CD4-positive, alpha-beta T cell treated with Interleukin-21 for 1 hour (primary cell): ENCODE results near the gene ANXA11.
A peak's percentile ranks its signal among the peaks of the same experiment; 100 is the strongest.

ENCODE experiments used
- DNase-seq: peaks from one replicate; pipeline ENCODE4 v3.0.0-alpha.2; 2020

Gene ANXA11

DNA sequence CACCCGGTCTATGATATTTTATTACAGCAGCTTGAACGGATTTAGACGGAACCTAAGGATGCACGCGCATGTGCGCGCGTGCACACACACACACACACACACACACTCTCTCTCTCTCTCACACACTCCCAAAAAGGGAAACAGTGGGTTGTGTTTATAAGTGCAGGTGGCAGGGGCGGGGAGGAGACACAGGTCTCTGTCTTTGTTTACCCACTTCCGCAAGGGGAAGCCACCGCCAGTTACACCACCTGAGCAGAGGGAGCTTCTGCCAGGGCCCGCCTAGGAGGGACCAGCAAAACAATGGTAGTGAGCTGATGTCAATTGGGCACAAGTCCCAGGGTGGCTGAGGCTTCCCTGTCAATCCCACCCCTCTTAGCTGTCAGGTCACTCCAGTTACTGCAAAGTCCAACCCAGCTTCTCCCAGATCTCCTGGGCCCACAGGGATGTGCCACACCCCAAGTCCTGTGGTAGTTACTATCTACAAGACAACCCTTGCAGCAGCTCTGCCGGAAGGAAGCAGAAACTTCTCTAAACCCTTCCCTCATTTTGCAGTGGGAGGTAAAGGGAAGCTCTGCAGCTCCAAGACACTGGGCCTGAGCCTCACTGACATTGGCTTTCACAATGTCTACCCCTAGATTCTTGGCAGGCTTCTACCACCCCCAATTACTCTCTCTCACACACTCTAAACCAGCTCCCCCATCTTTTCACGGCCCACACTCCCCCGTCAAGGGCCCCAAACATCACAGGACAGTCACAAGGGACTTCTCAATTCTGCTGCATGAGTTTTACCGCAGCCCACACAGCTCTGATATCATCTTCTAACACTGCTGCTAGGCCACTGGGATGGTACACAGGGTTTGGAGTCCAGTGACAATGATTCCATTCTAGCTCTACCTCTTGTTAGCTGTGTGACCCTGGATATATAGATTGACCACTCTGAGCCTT, 17.6 kb downstream of the ANXA11 start:
- DNase-seq, result peak; percentile 92

DNA sequence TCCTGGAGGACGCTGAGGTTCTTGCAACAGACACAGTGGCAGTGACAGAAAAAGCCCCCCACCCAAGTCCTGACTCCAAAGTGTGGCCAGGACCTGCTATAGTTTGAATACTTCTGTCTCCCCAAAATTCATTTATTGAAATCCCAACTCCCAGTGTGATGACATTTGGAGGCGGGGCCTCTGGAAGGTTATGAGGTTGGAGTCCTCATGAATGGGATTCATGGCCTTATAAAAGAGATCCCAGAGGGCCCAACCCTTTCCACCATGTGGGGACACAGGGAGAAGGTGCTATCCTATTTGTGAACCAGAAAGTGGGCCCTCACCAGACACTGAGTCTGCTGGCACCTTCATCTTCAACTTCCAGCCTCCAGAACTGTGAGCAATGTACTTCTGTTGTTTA, 18.3 kb downstream of the ANXA11 start:
- DNase-seq, result no peak

DNA sequence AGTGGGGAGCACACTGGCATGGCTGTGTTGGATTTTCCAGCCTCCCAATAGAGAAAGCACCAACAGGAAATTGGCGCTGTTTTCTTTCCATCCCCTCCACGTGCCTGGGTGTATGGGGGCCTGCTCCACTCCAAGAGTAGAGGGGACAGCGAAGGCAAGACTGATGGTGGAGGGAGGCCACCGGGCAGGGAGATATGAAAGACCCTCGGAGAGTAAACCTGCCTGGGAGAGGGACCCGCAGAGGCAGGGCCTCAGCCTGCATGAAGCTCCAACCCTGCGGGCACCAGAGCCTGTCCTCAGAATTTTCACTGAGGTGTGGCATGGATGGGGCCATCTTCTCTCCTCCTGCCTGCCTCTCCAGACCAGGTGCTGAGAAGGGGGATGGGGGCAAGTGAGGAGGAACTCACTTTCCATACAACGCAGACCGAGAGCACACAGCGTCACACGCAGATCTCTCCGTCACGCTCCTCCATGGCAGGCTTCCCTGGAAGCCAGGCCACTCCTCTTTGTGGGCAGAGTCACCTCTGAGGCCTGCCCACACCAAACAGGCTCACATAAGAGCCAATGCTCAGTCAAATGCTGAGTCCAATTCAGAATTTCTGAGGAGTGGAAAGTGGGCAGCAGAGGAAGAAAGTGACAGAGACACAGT, 18.8 kb downstream of the ANXA11 start:
- no peak for DNase-seq

DNA sequence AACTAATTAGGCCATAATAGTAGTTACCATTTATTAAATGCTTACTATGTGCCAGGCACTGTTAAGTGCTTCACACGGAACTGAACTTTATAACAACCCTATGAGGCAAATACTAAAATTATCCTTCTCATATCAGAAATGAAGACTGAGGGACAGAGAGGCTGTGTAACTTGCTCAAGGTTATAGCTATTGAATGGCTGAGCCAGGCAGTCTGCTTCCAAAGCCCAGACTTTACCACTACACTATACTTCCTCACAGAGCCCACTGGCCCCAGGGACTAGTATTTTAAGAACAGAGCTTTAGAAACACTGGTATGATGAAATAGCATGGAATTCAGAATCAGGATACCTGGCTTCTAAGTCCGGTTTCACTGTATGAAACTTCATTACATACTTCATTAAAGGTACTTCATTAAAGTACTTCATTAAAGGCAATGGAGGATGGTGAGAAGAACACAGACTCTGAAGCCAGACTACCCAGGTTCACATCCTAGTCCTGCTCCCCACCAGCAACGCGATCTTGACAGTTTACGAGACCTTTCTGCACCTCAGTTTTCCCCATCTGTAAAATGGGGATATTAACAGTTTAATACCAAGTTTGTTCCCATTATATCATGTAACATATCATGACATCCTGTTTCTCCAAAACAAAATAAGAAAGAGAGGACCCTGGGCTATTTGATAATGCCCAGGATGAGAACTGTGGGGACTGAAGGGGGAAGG, 19.6 kb downstream of the ANXA11 start:
- DNase-seq, result no peak

DNA sequence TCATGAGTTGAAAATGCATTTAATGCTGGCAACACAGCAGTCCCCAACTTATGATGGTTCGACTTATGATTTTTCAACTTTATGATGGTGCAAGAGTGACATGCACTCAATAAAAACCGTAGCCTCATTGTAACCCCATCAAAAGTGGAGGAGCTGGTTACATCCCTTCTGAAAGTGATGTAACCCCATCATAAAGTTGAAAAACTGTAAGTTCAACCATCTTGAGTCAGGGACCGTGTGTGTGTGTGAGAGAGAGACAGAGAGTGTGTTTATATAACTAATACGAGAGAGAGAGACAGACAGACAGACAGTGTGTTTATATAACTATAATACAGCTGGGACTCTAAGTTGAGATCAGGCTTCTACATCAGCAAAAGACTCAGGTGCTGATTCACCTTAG, 21.0 kb downstream of the ANXA11 start:
- DNase-seq, result no peak

DNA sequence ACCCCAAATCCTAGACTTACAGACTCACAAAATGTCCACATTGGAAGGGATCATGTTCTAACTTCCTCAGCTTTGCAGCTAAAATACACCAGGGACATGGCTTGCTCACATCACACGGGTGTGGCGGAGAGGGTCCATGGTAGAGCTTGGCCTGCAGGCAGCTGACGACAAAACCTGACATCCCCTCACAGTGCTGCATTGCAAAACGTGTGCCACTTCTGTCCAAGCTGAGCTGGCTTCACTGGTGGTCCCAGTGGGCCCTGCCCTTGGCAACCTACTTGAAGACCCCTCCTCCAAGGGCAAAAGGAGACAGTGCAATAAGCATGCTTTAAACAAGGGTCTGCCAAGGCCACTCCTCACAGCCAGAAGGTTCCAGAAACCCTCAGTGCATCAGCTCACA, 21.9 kb downstream of the ANXA11 start:
- no peak for DNase-seq

DNA sequence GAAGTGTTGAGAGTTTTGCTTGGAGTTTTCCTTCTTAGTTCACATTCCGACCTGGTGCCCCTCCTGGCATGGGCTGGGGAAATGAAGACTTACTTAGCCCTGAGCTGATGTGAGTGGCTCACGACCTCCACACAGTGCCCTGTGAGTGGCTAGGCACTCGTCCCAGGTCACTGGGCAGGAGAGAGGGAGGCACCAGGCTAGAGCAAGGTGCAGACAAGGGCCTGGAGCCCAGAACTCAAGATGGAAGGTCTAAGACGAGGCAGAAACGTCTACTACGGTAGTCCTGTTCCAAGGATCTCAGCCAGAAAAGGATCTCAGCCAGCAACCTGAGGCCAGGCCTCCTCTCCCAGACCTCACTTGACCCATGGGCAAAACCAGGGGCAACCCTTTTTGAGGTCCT, 22.4 kb downstream of the ANXA11 start:
- DNase-seq, result no peak

DNA sequence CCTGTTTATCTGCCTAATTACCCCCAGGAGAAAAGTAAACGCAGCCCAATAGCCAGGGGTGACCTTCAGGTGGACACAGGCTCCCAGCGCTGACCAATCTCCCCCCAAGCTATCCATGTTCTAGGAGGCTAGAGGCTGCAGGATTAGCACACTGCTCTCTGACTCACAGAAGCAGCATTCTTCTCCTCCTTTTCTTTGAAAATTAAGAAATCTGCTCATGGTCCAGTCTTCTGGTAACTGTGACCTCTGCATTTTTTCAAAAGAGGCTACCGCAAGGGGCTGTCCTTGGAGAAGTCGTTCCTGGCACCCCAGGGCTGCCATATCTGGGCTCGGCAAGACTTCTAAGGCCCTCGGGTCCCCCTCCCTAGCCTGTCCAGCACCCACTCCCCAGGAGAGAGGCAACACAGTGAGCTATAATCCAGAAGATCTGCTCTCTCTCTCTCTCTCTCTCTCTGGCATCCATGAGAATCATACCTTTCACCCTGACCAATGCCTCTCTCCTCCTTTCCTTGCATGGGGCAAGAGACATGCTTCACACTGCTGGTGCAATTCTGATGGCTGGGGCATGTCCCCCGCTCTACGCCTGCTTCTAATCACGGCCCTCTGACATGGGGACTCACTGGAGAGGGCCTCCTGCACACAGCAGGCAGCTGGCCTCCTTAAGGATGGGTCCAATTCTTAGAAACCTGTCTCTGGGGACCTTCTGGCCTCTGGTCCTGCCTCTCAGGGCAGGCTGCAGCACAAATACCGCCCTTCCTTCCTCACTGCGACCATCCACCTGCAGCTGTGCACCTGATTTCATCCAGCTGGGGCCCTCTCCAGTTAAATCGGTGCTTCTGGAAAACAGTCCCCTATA, 27.3 kb downstream of the ANXA11 start:
- DNase-seq, result no peak

DNA sequence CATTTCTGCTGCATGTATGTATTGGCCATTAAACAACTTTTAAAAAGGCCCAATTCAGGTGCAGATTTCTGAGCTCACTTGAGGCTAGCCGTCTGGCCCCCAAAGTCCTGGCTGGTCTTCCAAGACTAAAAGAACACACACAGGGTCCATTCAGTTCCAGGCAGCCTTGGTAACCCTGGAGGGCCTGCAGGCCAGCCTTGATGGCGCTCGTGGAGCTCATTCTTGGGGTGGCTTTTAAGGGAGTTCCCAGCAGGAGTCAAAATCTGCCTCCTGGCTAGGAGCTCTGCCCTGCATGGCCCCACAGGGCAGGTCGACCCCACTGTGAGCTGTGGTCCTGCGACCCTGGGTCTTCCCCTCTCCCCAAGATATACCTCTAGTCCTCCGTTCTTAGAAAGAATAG, 28.8 kb downstream of the ANXA11 start:
- DNase-seq, result no peak

DNA sequence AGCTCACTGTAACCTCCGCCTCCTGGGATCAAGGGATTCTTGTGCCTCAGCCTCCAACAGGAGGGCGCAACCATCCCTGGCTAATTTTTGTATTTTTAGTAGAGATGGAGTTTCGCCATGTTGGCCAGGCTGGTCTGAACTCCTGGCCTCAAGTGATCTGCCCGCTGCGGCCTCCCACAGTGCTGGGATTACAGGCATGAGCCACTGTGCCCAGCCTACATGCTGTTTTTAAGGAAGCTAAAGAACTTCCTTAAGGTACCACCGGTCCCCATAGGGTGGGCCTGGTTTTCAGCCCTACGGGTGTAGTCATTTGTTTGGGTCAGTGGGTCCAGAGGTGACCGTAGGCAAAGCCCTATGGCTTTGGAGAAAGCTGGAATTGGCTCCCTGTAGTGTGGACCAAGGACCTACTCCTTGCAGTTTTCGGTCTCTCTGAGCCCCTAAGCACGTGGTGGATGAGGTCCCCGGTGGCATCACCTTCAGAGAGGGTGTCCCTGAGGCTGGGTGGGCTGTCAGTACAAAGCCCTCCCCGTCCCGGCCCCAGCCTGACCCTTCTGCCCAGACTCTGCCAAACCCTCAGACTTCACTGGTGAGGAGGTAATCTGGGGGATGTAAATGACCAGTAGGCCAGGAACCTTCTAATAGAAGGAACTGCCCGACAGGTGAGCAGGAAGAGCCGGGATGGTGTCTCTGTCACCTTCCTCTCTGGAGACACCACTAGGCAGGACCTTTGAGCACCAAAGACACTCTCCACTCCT, 30.5 kb downstream of the ANXA11 start:
- DNase-seq, result no peak

DNA sequence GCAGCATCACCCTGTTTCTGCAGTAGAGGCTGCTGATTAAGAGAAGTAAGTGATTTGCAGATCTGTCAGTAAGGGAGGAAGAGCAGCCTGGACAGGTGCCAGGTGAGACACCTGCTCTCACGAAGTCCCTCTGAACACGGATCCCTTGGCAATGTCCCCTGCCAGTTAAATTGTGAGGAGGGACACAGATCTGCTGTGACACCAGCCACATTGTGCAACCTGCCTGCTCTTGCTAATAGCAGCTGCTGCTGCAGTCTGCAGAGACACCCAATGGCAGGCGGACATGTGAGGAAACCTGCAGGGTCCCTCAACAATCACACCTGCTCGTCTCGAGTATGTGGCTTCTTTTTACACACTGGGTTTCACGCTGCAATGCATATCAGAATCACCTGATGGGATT, 31.9 kb downstream of the ANXA11 start:
- DNase-seq, result no peak

DNA sequence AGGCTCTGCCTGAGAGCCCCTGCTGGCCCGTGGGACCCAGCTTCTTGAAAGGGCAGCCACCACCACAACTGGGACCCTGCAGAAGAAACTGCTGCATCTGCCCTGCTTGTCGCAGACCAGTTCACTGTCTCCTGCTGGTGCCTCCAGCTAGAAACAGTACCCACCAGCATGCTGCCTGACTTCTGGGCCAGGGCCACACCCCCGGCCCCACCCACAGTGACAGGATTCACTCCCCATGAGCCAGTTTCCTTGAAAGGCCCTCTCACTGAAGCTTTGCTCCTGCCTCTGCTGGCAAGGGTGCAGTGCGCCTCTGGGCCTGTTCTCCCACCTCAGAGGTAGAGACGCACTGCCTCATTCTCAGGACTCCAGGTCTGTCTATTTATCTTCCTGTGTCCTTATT, 32.4 kb downstream of the ANXA11 start:
- no peak for DNase-seq

DNA sequence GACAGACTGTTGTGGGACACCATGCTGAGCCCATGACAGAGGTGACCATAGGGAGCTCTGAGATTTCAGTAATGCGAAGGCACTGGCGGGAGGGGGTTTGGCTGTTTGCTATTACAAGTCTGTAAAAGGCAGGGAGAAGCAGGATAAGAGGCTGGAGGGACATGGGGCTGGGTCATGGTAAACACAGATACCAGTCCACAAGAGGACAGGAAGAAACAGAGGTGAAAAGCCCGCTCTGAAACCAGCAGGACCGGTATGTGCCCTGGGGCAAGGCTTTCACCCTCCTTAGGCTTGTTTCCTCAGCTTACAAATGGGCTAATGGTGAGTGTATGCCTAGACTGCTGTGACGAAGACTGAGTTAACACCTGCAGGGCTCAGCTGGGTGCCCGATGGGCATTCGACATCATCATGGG, 34.1 kb downstream of the ANXA11 start:
- DNase-seq, result no peak

DNA sequence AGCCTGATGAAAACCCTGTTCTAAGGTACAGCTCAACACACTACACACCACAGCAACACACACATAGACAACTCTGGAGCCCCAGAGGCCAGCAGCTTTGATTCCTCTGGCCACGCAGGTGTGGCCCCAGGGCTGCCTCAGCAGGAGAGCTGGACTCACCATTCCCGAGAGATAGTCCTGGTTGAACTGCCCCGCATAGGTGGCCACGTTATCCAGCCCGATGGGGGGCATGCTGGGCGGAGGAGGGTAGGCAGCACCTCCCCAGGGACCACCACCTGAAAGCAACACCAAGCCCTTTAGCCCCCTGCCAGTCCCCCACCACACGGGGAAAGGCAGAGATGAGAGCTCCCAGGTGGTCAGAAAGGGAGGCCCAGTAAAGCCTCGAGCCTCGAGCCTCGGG, 34.7 kb downstream of the ANXA11 start:
- DNase-seq, result no peak

DNA sequence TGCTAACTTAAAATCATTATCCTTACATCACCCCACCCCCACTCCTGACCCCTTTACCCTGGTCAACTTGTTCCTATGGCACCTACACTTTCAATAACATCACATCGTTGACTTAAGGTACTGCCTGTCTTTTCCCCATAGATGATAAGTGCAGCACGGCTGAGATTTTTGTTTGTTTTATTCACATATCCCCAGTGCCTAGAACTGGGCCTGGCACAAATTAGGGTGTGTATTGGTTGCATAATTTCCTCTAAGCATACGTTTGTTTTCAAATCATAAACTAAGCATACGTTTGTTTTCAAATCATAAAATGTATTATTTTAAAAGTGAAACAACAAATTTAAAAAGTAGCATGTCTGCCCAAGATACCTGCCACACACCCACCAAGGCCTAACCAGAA, 35.3 kb downstream of the ANXA11 start:
- DNase-seq, result no peak

DNA sequence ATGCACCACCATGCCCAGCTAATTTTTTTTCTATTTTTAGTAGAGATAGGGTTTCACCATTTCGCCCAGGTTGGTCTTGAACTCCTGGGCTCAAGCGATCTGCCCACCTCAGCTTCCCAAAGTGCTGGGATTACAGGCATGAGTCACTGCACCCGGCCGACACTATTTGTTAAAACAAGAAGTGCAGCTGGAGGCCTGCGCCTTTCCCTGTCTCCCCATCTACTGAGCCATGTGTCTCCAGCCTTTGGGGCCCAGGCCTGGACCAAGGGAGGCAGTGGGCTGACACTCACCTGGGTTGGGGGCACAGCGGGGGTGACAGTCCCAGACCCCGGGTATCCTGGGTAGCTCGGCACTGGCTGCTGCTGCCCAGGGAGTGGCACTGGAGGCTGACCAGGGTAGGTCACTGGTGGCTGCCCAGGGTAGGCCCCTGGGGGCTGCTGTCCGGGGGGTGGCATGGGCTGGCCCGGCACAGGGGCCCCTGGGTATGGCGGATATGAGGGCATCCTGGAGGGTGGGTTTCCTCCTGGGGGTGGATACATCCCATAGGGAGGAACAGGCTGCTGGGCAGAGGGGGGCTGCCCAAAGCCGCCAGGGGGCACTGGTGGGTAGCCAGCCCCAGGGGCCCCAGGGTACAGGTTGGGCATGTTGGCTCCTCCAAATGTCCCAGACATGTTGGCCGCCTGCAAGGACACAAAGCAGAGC, 36.5 kb downstream of the ANXA11 start:
- peak; percentile 28 for DNase-seq

DNA sequence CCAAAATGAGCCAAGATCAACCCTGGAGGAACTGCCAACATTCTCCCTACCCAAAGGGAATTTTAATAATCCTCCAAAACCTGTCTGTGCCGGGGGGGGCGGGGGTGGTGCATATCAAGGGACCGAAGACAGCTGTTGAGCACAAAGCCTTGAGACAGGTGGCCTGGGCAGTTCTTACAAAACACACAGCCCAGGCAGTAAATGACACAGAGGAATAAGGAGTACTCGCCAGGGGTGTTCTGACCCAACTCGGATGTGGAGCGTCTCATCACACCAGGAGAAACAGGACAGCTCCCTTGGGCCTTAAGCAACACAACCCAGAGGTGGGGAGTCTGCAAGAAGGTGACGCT, 37.2 kb downstream of the ANXA11 start:
- no peak for DNase-seq

DNA sequence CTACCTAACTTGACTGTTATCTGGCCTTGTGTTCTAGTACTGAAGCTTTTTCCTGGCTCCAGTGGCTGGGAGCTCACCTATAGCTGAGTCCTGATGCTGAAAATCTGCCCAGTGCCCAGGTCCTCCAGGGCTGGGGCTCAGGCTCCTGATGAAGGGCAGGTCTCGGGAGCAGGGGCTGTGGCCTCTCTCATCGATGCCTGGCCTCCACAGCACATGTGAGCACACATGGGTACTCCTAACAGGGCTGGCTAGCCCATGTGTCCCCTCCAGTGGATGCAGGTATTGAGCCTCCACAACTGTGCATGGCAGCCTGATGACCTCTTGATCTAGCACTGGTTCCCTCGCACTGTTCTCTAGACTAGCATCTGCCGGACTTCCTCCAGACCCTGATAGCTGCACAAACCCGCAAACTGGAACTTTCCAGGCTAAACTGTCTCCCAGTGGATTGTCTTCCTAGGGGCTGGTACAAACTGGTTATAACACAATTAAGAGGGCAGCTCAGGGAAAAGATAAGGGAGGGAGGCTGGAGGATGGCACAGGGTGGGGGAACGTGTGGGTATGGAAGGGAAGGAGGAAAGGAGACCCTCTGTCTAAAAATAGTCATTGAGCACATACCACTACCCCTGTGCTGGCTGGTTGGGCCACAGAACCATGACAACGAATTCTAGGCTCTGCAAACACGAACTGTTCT, 37.7 kb downstream of the ANXA11 start:
- DNase-seq, result no peak

DNA sequence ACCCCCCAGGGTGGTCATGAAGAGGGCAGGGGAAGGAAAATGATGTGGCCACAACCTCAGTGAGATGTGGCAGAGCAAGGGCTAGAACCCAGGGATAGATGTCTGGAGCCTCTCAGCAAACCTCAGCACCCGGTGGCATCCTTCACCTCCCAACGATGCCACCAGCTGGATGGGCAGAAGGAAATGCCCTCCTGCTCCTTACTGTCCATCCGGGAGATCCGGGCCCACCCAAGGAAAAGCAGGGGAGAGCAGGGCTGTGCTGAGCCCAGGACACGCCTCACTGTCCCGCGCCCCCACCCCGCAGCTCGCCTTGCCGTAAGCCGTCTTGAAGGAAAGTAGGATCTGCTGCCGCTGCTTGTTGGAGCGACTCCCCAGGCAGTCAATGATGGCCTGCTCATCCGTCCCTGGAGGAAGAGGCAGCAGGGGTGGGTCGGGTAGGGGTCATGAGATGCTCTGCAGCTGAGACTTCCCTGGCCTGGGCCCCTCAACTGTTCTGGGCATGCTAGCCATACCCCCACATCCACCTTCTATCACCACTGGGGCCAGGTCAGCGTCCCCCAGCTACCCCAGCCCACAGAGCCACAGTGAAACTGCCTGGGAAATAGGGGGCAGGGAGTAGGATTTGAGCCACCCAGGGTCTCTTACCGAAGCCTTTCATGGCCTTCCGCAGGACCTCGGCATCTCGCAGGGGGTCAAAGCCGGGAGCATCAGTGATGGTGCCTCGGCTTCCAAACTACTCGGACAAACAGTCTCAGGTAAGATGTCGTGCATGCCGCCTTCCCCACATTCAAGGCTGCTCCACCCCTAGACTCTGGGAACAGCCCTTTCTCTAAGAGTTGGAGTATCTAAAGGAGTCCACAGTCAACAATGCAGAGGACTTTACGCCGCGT, 38.5 kb downstream of the ANXA11 start:
- no peak for DNase-seq

DNA sequence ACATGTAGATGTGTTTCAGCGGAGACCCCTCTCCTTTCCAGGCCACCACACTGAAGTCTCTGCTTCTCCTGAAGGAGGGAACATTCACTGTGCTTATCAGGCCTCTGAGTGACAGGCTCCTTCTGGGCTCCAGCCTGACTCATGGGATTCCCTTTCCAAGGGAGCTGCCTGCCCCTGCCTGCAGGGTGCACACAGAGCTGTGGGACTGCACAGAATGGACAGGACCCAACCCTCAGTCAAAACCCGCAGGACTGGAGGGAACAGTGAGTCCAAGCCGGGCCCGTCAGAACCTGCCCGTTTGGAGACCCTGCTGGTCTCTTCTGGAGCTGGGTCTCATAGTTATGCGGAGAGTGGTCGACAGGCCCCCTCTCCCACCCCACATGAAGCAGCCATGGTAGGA, 40.2 kb downstream of the ANXA11 start:
- DNase-seq, result no peak
